ENCODE results near the gene SLC17A7. TPM values are rescaled to one million over a fixed set of nuclear protein-coding genes. Genes with fewer than 3 reads are reported as not detected.

SLC17A7 gene
- total and polyA plus RNA-seq, 2 of the 13 experiments (the other 11 are each of a cell fraction or from before 2014, with no cell fraction given): 0.32 TPM; not detected in 1

DNA sequence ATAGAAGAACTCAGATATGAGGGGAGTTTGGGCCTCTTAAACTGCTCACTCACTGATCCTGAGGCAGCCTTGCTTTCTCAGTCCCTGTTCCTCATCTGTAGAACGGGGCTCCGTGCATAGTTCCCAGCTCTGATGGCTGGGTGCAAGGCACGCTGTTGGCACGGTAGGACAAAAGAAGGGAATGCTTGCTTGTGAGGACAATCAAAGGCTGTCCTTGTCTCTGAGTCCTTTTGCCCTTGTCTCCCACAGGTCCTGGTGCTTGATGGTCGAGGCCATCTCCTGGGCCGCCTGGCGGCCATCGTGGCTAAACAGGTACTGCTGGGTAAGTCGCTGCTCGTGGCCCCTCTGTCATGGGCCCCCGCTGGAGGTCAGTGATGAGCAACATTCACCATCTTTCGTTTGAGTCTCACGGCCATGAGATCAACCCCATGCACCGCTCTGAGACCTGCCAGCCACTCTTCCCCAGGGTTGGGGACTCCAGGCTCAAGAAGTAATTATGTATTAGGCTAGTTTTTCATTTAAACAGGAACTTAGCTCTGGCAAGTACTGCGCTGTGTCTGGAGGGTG, 48.4 kb upstream of the SLC17A7 start (continued):
- TF ChIP-seq, protein P1, sequence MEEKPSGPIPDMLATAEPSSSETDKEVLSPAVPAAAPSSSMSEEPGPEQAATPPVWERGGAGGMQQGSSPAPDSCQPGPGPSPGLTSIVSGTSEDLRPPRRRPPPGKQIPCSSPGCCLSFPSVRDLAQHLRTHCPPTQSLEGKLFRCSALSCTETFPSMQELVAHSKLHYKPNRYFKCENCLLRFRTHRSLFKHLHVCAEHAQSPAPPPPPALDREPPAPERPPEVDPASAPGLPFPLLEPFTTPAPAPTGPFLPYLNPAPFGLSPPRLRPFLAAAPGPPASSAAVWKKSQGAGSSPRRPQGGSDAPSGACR (CRISPR knock-in tag; IDR thresholded peaks at IDR 0.05): no peak
- TF ChIP-seq ZNF530 (CRISPR knock-in tag; IDR thresholded peaks at IDR 0.05; ENCODE audit: low read depth) (no peak), ARNT2 (CRISPR knock-in tag; IDR thresholded peaks at IDR 0.05; ENCODE audit: low read depth) (0 out of 2 replicates have a peak, but pooled peaks have one; percentile 33), SUZ12 (IDR thresholded peaks at IDR 0.05; ENCODE audit: low read depth, low read length) (no peak), IRF2 (CRISPR knock-in tag; IDR thresholded peaks at IDR 0.05) (peak; percentile 63; the same call in 1 of the 2 replicates), ZNF17 (CRISPR knock-in tag; IDR thresholded peaks at IDR 0.05) (no peak), KDM1A (CRISPR knock-in tag; IDR thresholded peaks at IDR 0.05) (no peak), RELA (CRISPR knock-in tag; IDR thresholded peaks at IDR 0.05) (no peak), ZNF20 (CRISPR knock-in tag; IDR thresholded peaks at IDR 0.05) (no peak), ATRX (CRISPR knock-in tag; IDR thresholded peaks at IDR 0.05; ENCODE audit: borderline replicate concordance) (no peak), TMF1 (CRISPR knock-in tag; IDR thresholded peaks at IDR 0.05; ENCODE audit: low read depth) (peak; percentile 80; the same call in 1 of the 2 replicates), MAFK (conservative IDR thresholded peaks at IDR 0.05 in 1 of 2, IDR thresholded peaks at IDR 0.05 in 1 of 2; ENCODE audit: low read length in 2 of 2) (no peak), PLRG1 (conservative IDR thresholded peaks at IDR 0.05) (no peak), ZBTB7B (CRISPR knock-in tag; IDR thresholded peaks at IDR 0.05) (0 out of 2 replicates have a peak, but pooled peaks have one; percentile 19), PPARG (CRISPR knock-in tag; conservative IDR thresholded peaks at IDR 0.05) (no peak), TP53 (CRISPR knock-in tag; conservative IDR thresholded peaks at IDR 0.05) (no peak), SOX6 (IDR thresholded peaks at IDR 0.05) (no peak), SOX6 (CRISPR knock-in tag; IDR thresholded peaks at IDR 0.05) (peak; percentile 38; the same call in 1 of the 2 replicates)
- TF ChIP-seq, protein P2, sequence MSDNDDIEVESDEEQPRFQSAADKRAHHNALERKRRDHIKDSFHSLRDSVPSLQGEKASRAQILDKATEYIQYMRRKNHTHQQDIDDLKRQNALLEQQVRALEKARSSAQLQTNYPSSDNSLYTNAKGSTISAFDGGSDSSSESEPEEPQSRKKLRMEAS (IDR thresholded peaks at IDR 0.05): peak; percentile 54
- TF ChIP-seq, protein P3, sequence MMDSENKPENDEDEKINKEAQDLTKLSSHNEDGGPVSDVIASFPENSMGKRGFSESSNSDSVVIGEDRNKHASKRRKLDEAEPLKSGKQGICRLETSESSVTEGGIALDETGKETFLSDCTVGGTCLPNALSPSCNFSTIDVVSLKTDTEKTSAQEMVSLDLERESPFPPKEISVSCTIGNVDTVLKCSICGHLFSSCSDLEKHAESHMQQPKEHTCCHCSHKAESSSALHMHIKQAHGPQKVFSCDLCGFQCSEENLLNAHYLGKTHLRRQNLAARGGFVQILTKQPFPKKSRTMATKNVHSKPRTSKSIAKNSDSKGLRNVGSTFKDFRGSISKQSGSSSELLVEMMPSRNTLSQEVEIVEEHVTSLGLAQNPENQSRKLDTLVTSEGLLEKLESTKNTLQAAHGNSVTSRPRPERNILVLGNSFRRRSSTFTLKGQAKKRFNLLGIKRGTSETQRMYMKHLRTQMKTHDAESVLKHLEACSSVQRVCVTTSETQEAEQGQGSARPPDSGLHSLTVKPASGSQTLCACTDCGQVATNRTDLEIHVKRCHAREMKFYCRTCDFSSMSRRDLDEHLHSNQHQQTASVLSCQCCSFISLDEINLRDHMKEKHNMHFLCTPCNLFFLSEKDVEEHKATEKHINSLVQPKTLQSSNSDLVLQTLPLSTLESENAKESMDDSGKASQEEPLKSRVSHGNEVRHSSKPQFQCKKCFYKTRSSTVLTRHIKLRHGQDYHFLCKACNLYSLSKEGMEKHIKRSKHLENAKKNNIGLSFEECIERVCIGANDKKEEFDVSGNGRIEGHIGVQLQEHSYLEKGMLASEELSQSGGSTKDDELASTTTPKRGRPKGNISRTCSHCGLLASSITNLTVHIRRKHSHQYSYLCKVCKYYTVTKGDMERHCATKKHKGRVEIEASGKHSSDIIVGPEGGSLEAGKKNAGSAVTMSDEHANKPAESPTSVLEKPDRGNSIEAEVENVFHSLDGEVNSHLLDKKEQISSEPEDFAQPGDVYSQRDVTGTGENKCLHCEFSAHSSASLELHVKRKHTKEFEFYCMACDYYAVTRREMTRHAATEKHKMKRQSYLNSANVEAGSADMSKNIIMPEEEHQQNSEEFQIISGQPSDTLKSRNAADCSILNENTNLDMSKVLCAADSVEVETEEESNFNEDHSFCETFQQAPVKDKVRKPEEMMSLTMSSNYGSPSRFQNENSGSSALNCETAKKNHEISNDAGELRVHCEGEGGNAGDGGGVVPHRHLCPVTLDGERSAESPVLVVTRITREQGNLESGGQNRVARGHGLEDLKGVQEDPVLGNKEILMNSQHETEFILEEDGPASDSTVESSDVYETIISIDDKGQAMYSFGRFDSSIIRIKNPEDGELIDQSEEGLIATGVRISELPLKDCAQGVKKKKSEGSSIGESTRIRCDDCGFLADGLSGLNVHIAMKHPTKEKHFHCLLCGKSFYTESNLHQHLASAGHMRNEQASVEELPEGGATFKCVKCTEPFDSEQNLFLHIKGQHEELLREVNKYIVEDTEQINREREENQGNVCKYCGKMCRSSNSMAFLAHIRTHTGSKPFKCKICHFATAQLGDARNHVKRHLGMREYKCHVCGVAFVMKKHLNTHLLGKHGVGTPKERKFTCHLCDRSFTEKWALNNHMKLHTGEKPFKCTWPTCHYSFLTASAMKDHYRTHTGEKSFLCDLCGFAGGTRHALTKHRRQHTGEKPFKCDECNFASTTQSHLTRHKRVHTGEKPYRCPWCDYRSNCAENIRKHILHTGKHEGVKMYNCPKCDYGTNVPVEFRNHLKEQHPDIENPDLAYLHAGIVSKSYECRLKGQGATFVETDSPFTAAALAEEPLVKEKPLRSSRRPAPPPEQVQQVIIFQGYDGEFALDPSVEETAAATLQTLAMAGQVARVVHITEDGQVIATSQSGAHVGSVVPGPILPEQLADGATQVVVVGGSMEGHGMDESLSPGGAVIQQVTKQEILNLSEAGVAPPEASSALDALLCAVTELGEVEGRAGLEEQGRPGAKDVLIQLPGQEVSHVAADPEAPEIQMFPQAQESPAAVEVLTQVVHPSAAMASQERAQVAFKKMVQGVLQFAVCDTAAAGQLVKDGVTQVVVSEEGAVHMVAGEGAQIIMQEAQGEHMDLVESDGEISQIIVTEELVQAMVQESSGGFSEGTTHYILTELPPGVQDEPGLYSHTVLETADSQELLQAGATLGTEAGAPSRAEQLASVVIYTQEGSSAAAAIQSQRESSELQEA (CRISPR knock-in tag; IDR thresholded peaks at IDR 0.05; ENCODE audit: not compliant biosample characterization): no peak
- TF ChIP-seq, protein P4, sequence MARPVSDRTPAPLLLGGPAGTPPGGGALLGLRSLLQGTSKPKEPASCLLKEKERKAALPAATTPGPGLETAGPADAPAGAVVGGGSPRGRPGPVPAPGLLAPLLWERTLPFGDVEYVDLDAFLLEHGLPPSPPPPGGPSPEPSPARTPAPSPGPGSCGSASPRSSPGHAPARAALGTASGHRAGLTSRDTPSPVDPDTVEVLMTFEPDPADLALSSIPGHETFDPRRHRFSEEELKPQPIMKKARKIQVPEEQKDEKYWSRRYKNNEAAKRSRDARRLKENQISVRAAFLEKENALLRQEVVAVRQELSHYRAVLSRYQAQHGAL (CRISPR knock-in tag; IDR thresholded peaks at IDR 0.05; ENCODE audit: not compliant biosample characterization): no peak
